Hippocampal formation (tissue), 2 donors: ENCODE data around the gene SCN3B.
"Not testable (repeated sequence)": the region's sequence is repeated elsewhere in the genome, so short reads cannot be mapped to it uniquely, and the experiment has no call there.

Experiments used
- DNase-seq, 2 donors: peaks; one replicate each; lab custom pipeline; 2025; lab: John Stamatoyannopoulos, UW

SCN3B gene, protein sequence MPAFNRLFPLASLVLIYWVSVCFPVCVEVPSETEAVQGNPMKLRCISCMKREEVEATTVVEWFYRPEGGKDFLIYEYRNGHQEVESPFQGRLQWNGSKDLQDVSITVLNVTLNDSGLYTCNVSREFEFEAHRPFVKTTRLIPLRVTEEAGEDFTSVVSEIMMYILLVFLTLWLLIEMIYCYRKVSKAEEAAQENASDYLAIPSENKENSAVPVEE

DNA sequence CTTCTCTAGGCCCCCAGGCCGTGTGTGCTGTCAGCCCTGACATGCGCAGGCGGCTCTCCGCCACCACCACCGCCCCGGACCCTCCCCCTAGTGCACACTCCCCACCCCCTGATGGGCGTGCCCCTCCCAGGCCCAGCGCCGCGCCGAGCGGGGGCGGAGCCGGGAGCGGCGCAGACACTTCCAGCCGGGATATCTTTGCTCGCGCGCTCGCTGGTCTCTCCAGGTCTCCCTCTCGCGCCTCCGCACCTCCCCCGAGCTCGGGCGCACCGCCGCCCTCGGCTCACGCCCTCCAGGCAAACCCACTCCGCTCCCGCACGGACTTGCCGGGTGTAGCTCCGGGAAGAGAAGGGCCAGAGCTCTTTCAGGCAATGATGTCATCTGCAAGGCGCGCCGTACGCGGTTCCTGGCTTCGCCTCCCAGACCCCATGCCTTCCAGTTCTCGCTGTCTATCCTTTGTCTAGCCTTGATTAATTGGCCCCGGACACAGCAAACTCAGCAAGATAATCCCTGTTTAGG lies at the start of gene SCN3B:
Gene SCN3B, minus strand, starts transcription at position 59 of the 516 bp plus-strand sequence. CDS start 823 bp downstream, outside the sequence.
- peak; percentile 39 to 42 for DNase-seq

DNA sequence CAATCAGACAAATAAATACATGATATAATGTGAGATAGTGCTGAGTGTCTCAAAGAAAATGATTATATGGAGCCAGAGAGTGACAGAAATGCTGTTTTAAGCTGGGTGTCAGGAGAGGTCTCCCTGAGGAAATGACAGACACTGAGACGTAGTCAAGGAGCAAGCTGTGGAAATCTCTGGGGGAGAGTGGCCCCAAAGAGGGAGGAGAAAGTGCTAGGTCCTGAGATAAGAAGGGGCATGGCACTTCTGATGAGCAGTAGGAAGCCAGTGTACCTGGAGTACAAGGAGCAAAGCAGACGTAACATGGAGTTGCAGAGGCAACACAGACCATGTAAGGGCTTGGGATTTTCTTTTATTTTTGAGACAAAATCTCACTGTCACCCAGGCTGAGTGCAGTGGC lies 48.3 kb upstream of the SCN3B start:
- DNase-seq = no peak

GRCh38 chr11:123702139-123702538 lies 47.7 kb upstream of the SCN3B start:
- DNase-seq = no peak

DNA sequence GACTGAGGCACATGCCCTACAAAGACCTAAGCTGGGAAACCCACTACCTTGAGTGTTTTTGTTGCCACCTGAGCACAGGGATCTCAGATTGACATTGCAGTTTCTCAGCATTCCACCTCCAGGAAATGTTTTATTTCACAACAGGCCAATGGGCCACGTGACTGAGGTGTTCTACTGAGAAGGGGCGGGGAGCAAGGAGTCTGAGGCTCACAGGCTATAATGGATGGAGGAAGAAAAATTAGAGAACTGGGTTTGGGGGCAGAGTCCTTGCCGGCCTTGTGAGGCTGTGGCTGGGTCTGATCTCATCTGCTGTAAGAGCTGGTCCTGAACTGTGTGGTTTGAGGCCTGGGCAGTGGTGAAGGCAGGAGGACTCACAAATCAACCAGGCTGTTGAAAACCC lies 46.3 kb upstream of the SCN3B start:
- no peak for DNase-seq

DNA sequence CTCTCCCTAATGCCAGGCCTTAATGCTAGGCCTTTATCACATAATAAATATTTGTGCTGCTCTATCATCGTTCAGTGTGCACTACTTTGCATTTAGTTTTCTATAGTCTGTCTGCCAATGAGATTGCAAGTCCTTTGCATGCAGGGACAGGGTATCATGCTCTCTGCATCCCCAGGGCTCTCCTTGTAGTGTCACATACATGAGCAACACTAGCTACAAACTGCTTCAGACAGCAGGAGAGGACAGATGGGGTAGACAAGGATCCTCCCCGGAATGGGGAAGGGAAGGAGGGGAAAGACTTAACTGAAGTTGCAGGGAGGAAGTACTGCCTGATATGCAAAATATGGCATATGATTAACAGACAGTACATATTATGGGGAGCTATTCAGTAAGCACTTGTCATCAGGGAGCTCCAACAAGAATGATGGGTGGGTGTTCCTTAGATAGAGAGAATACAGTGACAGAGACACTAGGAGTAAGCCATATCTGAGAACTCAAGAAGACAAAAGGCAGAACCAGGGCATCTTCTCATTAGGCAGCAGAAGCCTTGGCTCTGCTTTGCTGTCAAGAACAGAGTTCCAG lies 44.2 kb upstream of the SCN3B start:
- DNase-seq = no peak

DNA sequence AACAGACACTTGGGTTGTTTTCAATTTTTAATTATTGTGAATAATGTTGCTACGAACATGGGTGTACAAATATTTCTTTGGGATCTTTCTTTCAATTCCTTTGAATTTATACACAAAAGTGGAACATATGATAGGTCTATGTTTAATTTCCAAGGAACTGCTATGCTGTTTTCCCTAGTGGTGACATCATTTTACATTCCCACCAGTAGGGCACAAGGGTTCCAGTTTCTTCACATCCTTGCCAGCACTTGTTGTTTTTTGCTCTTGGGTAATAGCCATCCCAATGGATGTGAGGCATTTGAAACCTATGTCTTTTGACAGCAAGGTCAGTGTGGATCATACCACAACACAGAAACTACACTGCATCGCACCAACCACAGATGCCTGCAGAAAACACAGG lies 41.8 kb upstream of the SCN3B start:
- DNase-seq = no peak

DNA sequence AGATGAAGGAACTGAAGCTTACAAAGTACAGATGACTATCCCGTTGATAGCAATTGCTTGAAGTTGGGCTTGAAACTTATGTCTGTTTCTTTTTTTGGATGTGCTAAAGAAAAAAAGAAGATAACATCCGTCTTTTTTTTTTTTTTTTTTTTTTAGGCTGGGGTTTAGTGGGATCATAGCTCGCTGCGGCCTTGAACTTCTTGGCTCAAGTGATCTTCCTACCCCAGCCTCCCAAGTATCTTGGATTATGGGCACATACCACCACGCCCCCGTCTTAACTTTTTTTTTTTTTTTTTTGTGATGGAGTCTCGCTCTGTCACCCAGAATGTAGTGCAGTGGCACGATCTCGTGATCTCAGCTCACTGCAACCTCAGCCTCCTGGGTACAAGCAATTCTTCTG lies 40.8 kb upstream of the SCN3B start:
- DNase-seq = no peak

GRCh38 chr11:123694551-123694950 lies 40.1 kb upstream of the SCN3B start:
- DNase-seq = no peak

GRCh38 chr11:123692961-123693360 lies 38.5 kb upstream of the SCN3B start:
- DNase-seq = no peak

DNA sequence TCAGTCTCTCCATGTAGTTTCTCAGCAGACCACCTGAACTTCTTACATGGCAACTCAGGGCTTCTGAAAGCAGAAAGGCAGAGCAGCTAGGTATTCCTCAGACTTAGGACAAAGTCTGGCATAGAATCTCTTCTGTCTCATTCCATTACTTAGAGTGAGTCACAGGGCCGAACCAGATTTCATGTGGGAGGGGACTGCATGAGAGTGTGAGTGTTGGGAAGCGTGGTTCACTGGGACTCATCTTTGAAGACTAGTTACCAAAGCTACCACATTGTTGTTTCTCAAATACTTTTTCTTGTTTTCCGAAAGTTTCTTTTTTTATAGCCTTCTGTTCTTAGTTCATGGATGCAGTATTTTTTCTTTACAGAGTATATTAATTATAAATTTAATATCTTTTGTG lies 36.1 kb upstream of the SCN3B start:
- no peak for DNase-seq

DNA sequence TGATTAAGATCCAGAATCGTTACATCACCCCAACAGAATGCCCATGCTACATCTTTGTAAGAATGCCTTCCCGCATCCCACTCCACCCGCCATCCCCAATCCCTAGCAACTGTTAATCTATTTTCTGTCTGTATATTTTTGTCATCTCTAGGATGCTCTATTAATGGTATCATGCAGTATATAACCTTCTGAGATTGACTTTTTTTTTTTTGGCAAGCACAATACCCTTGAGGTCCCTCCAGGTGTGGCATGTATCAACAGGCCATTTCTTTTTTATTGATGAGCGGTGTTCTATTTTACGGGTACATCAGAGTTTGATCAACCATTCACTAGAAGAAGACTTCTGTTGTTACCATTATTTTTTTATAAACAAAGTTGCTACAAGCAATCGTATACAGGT lies 30.2 kb upstream of the SCN3B start:
- DNase-seq = no peak

GRCh38 chr11:123683428-123684170 lies 29.2 kb upstream of the SCN3B start:
- no peak for DNase-seq

- peak in 1 of 2 donors; percentile 25 for DNase-seq
Measured at GRCh38 chr11:123682696-123683410, 28.4 kb upstream of the SCN3B start.

DNA sequence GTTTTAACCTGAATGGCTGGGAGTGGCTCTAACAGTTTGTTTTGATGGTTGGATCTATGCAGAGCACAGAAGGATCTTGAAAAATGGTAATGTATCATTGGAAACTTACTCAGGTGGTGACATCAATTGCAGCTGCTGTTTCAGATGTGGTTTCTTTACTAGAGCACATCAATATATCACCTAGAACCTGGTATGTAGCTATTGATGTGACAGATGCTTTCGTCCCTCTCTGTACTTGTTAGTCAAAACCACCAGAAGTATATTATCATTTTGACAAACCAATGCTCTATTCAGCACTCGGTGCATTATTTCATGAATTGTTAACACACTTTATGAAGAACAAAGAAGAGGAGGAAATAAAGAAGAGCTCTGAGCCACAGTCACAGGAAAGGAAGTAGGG lies 26.6 kb upstream of the SCN3B start:
- DNase-seq = no peak

DNA sequence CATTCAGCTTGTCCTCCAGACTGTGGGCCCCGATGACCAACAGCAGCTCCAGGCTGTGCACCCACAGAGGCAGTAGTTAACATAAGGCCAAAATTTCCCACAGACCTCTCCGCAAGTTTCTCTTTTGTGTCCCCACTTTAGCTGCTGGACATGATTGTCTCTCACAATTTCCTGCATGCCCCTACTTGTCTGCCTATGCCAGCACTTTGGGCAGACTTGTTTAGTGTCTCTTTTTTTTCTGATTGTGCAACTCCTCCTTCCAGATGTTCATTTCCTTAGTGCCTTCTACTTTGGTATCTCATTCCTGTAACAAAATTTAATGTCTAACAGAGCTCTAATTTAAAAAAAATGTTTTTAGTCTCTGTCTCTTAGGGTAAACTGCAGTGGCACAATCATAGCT lies 23.8 kb upstream of the SCN3B start:
- DNase-seq = no peak

DNA sequence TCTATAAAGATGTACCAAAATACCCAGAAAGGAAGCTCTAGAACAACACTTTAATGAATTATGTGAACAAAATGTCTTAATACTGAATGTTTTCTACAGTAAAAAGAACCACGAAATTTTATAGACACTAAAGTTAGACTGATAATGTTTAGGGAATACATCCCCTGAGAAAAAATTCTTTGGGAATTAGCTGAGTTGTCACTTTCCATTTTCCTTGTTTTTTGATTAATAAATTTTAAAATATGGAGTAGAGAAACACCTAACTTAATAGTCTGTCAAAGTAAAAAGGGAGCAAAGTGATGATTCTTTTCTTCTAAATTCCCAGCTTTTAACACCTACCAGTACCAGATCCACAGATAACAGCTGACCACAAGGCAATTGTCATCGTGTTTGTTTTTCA lies 23.1 kb upstream of the SCN3B start:
- DNase-seq = no peak

- DNase-seq = no peak
Measured at GRCh38 chr11:123674297-123674696, 19.9 kb upstream of the SCN3B start.

DNA sequence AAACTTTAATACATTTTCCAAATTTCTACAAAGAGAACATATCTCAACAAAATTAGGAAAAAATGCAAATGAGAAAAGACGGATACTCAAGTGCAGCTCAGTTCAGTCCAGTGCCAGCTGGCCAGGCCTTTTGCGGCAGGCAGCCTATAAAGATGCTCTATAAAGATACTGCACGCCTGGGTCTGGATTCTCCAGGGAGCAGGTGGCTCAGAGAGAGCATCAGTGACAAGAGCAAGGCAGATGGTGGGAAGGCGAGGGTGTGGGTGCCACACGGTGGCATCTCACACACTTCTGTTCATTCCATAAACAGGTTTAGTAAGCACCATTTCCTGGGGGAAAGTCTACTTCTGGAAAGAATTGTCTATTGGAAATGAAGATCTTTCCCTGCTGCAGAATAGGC lies 18.1 kb upstream of the SCN3B start:
- peak in 1 of 2 donors; percentile 44 for DNase-seq

GRCh38 chr11:123671534-123671933 lies 17.1 kb upstream of the SCN3B start:
- DNase-seq = no peak

DNA sequence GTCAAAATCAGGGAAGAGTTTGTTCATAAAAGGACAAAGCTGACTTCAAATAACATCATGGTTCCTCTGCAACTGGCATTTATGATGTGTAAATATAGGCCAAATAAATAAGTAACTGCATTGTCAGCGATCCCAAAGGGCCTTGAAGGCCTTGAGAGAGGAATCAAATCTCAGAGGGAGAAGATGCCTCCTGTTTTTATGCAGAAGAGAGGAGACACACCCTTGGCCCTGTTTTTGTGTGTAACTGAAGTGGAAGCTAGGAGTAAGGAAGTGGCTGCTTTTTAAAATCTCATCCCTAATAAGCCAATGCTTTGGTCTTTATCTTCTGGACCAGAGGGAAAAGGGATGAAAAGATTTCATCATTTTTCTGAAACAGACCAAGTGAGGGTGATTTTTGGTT lies 15.7 kb upstream of the SCN3B start:
- DNase-seq = no peak

- DNase-seq = no peak
Measured at GRCh38 chr11:123665306-123665705, 10.9 kb upstream of the SCN3B start.

DNA sequence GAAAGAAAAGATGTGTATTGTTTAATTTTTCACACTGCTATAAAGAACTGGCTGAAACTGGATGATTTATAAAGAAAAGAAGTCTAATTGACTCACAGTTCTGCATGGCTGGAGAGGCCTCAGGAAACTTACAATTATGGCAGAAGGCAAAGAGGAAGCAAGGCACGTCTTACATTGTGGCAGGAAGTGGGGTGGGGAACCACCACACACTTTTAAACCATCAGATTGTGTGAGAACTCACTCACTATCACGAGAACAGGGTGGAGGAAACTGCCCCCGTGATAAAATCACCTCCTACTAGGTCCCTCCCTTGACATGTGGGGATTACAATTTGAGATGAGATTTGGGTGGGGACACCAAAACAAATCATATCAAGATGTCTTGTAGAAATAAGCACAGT lies 5.5 kb upstream of the SCN3B start:
- not testable (repeated sequence) for DNase-seq
